Gastroesophageal sphincter (tissue), 4 donors: ENCODE data around the gene TSPAN9. TPM values are rescaled to one million over a fixed set of nuclear protein-coding genes. Genes with fewer than 3 reads are reported as not detected.

Experiments
- ATAC-seq: fragments of 150-250 bp; one replicate; pipeline ENCODE4 v1.9.1; 2016; ENCODE audit warnings: mild to moderate bottlenecking, moderate library complexity
- H3K27ac ChIP-seq, 4 donors: fragments of 200-600 bp; sonication (generic) in 3 of 4; 1 replicate in 3 of 4; 2 replicates in 1 of 4; pipeline ENCODE4 v1.5.1; 2016 to 2019
- H3K27me3 ChIP-seq: fragments of 200-600 bp; sonication (generic); one replicate; pipeline ENCODE4 v1.5.1; 2019
- H3K36me3 ChIP-seq, 2 donors: fragments of 200-600 bp; sonication (generic); one replicate each; pipeline ENCODE4 v1.5.1; 2019; ENCODE audit warnings: control low read depth in 1 of 2
- H3K4me1 ChIP-seq, 3 donors: fragments of 200-600 bp; sonication (generic); 1 replicate in 2 of 3; 2 replicates in 1 of 3; pipeline ENCODE4 v1.5.1; 2016 to 2019; ENCODE audit warnings: control low read depth in 2 of 3
- H3K4me3 ChIP-seq, 2 donors: fragments of 200-600 bp; sonication (generic); one replicate each; pipeline ENCODE4 v1.5.1; 2019; ENCODE audit warnings: mild to moderate bottlenecking in 1 of 2, moderate library complexity in 1 of 2
- H3K9me3 ChIP-seq, 3 donors: fragments of 200-600 bp; sonication (generic); one replicate each; pipeline ENCODE4 v1.5.1; 2017 to 2019; ENCODE audit warnings: control low read depth in 2 of 3
- CTCF ChIP-seq, 4 experiments: fragments of 200-600 bp in 2 of 4; fragments of 450-650 bp in 2 of 4; sonication (generic) in 1 of 4; IDR thresholded peaks; one replicate each; pipeline ENCODE4 v1.5.1; 2017 to 2019; ENCODE audit warnings: antibody characterized with exemption in 4 of 4, mild to moderate bottlenecking in 2 of 4, moderate library complexity in 2 of 4
- EP300 ChIP-seq: sonication (generic); formaldehyde crosslinking; IDR thresholded peaks from one replicate; pipeline ENCODE4 v1.6.1; 2017; ENCODE audit warnings: antibody characterized with exemption, mild to moderate bottlenecking
- POLR2A ChIP-seq, 2 donors: fragments of 450-650 bp; IDR thresholded peaks; one replicate each; pipeline ENCODE4 v1.6.1; 2017; ENCODE audit warnings: antibody characterized with exemption in 2 of 2, mild to moderate bottlenecking in 2 of 2, moderate library complexity in 1 of 2
- POLR2AphosphoS5 ChIP-seq: sonication (generic); formaldehyde crosslinking; IDR thresholded peaks from one replicate; pipeline ENCODE4 v1.6.1; 2017; ENCODE audit warnings: antibody characterized with exemption
- WGBS, 2 donors: methylation state at CpG; one replicate each; pipeline ENCODE4 v1.1.5; 2018; ENCODE audit warnings: low coverage in 1 of 2; 5-methylcytosine and 5-hydroxymethylcytosine counted together
- total RNA-seq, 4 donors: library from RNA; depleted of rRNA; stranded (reverse); fragments of >200 nt; gene quantifications; one replicate each; pipeline ENCODE4 v1.1.0, GENCODE V29; 2016

Gene TSPAN9
- total RNA-seq, 4 donors from 2014 or later: 19.5 to 30.2 (median 26.0) TPM

- WGBS, 2 donors: 7 to 34% methylated on average over 3 to 8 of the region's 8 CpGs
- ATAC-seq: no peak
- H3K4me3 ChIP-seq: no peak overlapping the region
- H3K4me1 ChIP-seq: peaks cover 0 to 59% (median 33%) of the 10 kb centered on the region in 3 donors
- no peak overlapping the region for H3K27ac ChIP-seq
- TF ChIP-seq POLR2AphosphoS5: no peak
- peak in 3 of 4 experiments; percentile 84 to 92 (median 89) for TF ChIP-seq CTCF (IDR thresholded peaks at IDR 0.05)
- no peak for TF ChIP-seq POLR2A (IDR thresholded peaks at IDR 0.05)
- H3K36me3 ChIP-seq: no peaks in the 10 kb centered on the region
- H3K9me3 ChIP-seq: no peaks in the 10 kb centered on the region
- H3K27me3 ChIP-seq: no peaks in the 10 kb centered on the region
These were observed 125.7 kb downstream of the TSPAN9 start for GRCh38 chr12:3202734-3203446.

- TF ChIP-seq CTCF (IDR thresholded peaks at IDR 0.05) (no peak), POLR2AphosphoS5 (no peak), POLR2A (IDR thresholded peaks at IDR 0.05) (no peak), EP300 (no peak)
- Histone ChIP-seq H3K4me1 (peaks cover 0 to 58% (median 33%) of the 10 kb centered on the region in 3 donors), H3K9me3 (no peaks in the 10 kb centered on the region), H3K27ac (no peak overlapping the region), H3K27me3 (no peaks in the 10 kb centered on the region), H3K4me3 (no peak overlapping the region), H3K36me3 (no peaks in the 10 kb centered on the region)
- 69 to 75% methylated on average over 1 of the region's 2 CpGs for WGBS, 2 donors
- no peak for ATAC-seq
These were observed 126.5 kb downstream of the TSPAN9 start for GRCh38 chr12:3203713-3204112.

- no peaks in the 10 kb centered on the region for H3K9me3 ChIP-seq
- no peak overlapping the region for H3K27ac ChIP-seq
- ATAC-seq: no peak
- no peaks in the 10 kb centered on the region for H3K27me3 ChIP-seq
- no peak overlapping the region for H3K4me3 ChIP-seq
- TF ChIP-seq CTCF (IDR thresholded peaks at IDR 0.05) (no peak), EP300 (no peak), POLR2AphosphoS5 (no peak), POLR2A (IDR thresholded peaks at IDR 0.05) (no peak)
- no peaks in the 10 kb centered on the region for H3K36me3 ChIP-seq
- WGBS, 2 donors: no CpG with 5 or more reads among the region's 10 CpGs
- H3K4me1 ChIP-seq: peaks cover 0 to 53% (median 31%) of the 10 kb centered on the region in 3 donors
These were observed 127.0 kb downstream of the TSPAN9 start for GRCh38 chr12:3204143-3204542.

GRCh38 chr12:3204730-3205531 lies 127.8 kb downstream of the TSPAN9 start:
- peak overlapping the region in 1 of 4 donors; percentile 24 for H3K27ac ChIP-seq

More at GRCh38 chr12:3204730-3205531, 127.8 kb downstream of the TSPAN9 start:
- Histone ChIP-seq H3K36me3 (no peaks in the 10 kb centered on the region), H3K4me3 (no peak overlapping the region), H3K9me3 (no peaks in the 10 kb centered on the region), H3K27me3 (no peaks in the 10 kb centered on the region), H3K4me1 (peaks cover 0 to 46% (median 26%) of the 10 kb centered on the region in 3 donors)
- no peak for ATAC-seq
- WGBS, 2 donors: 55 to 100% methylated on average over 6 of the region's 16 CpGs
- TF ChIP-seq EP300 (no peak), POLR2AphosphoS5 (no peak), CTCF (IDR thresholded peaks at IDR 0.05) (no peak), POLR2A (IDR thresholded peaks at IDR 0.05) (no peak)
